Muscle of arm (tissue), 12 donors: Measurements from ENCODE around the gene ABCC8. TPM values are rescaled to one million over a fixed set of nuclear protein-coding genes. Genes with fewer than 3 reads are reported as not detected.

Experiments
- DNase-seq: peaks from one replicate; pipeline ENCODE4 v3.0.0-alpha.2; 2013
- polyA plus RNA-seq, 12 donors: library from polyadenylated mRNA; unstranded; fragments of 120-200 nt; gene quantifications; one replicate each; pipeline ENCODE4 v1.2.1, GENCODE V29; 2013; ENCODE audit not compliant: insufficient read length in 12 of 12

ABCC8 gene
- polyA plus RNA-seq, 12 donors = 2.0 to 6.6 (median 2.5) TPM; not detected in 2

GRCh38 chr11:17506314-17506713 is 29.7 kb upstream of the ABCC8 start:
- no peak for DNase-seq

- DNase-seq = no peak
Observed at GRCh38 chr11:17505146-17505545, 28.5 kb upstream of the ABCC8 start.

- peak; percentile 56 for DNase-seq
Observed at GRCh38 chr11:17504330-17505107, 27.9 kb upstream of the ABCC8 start.

- DNase-seq = no peak
Observed at GRCh38 chr11:17502630-17503029, 26.0 kb upstream of the ABCC8 start.

- DNase-seq = no peak
Observed at GRCh38 chr11:17500673-17501072, 24.0 kb upstream of the ABCC8 start.

GRCh38 chr11:17498475-17498874 is 21.8 kb upstream of the ABCC8 start:
- no peak for DNase-seq

- DNase-seq = no peak
Observed at GRCh38 chr11:17498058-17498457, 21.4 kb upstream of the ABCC8 start.

GRCh38 chr11:17496406-17496805 is 19.8 kb upstream of the ABCC8 start:
- peak; percentile 29 for DNase-seq

- DNase-seq = no peak
Observed at GRCh38 chr11:17494019-17494418, 17.4 kb upstream of the ABCC8 start.

GRCh38 chr11:17490938-17491337 is 14.3 kb upstream of the ABCC8 start:
- DNase-seq = no peak

- DNase-seq = no peak
Observed at GRCh38 chr11:17490232-17490631, 13.6 kb upstream of the ABCC8 start.

- peak; percentile 40 for DNase-seq
Observed at GRCh38 chr11:17489751-17490150, 13.1 kb upstream of the ABCC8 start.

GRCh38 chr11:17488563-17488962 is 11.9 kb upstream of the ABCC8 start:
- DNase-seq = no peak

- DNase-seq = no peak
Observed at GRCh38 chr11:17486646-17487045, 10.0 kb upstream of the ABCC8 start.

GRCh38 chr11:17483505-17483904 is 6.9 kb upstream of the ABCC8 start:
- DNase-seq = no peak

GRCh38 chr11:17481905-17482304 is 5.3 kb upstream of the ABCC8 start:
- DNase-seq = no peak

- no peak for DNase-seq
Observed at GRCh38 chr11:17479284-17480214, 2.9 kb upstream of the ABCC8 start.

- DNase-seq = no peak
Observed at GRCh38 chr11:17478070-17478469, 1.4 kb upstream of the ABCC8 start.

- DNase-seq = no peak
Observed at GRCh38 chr11:17477361-17477760, 716 bp upstream of the ABCC8 start.

- DNase-seq = no peak
Observed at GRCh38 chr11:17477084-17477333, 364 bp upstream of the ABCC8 start.

GRCh38 chr11:17475666-17476316 is 854 bp downstream of the ABCC8 start:
- no peak for DNase-seq

- DNase-seq = no peak
Observed at GRCh38 chr11:17473071-17473744, 3.4 kb downstream of the ABCC8 start.
